ENCODE measurements around the gene SLC35F1.

DNA sequence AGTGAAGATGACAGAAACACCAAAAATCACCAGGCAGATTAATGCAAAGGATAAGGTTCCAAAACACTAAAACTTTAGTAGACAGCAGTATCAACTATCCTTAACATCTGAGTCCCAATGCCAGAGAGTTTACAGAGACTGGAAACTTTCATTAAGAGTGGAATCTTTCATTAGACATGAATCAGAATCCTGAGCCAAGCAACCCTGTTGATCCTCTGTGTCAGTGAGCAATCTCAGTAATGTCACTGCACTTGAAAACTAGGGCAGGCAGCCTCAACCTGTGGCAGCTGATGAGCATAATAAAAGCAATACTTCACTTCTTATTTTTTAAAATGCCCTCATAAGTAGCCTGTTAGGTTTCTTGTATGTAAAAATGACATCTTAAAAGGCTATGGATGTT is 388.3 kb downstream of the SLC35F1 start:
- TF ChIP-seq POLR2AphosphoS5 (IDR thresholded peaks at IDR 0.05; ENCODE audit: insufficient read depth, low read depth, low read length) (no peak), FOS (IDR thresholded peaks at IDR 0.05; ENCODE audit: borderline replicate concordance, insufficient read depth, low read length) (no peak), POLR2A (IDR thresholded peaks at IDR 0.05; ENCODE audit: low read depth, low read length) (no peak)
- TF ChIP-seq, protein P1, sequence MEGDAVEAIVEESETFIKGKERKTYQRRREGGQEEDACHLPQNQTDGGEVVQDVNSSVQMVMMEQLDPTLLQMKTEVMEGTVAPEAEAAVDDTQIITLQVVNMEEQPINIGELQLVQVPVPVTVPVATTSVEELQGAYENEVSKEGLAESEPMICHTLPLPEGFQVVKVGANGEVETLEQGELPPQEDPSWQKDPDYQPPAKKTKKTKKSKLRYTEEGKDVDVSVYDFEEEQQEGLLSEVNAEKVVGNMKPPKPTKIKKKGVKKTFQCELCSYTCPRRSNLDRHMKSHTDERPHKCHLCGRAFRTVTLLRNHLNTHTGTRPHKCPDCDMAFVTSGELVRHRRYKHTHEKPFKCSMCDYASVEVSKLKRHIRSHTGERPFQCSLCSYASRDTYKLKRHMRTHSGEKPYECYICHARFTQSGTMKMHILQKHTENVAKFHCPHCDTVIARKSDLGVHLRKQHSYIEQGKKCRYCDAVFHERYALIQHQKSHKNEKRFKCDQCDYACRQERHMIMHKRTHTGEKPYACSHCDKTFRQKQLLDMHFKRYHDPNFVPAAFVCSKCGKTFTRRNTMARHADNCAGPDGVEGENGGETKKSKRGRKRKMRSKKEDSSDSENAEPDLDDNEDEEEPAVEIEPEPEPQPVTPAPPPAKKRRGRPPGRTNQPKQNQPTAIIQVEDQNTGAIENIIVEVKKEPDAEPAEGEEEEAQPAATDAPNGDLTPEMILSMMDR (IDR thresholded peaks at IDR 0.05; ENCODE audit: extremely low read depth in 1 of 2, insufficient read depth in 1 of 2, low read depth in 1 of 2, low read length in 2 of 2), result no peak
- TF ChIP-seq, protein P2, sequence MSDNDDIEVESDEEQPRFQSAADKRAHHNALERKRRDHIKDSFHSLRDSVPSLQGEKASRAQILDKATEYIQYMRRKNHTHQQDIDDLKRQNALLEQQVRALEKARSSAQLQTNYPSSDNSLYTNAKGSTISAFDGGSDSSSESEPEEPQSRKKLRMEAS (IDR thresholded peaks at IDR 0.05; ENCODE audit: insufficient read depth, insufficient read length), result no peak

Data from endothelial cell of umbilical vein (primary cell).